HEK293 (cell line): ENCODE measurements around the gene TANC1.

ENCODE experiments used
- CTCF ChIA-PET: fragments of 350-600 bp; formaldehyde crosslinking; extraction: SDS; loops from one replicate; lab custom pipeline; 2021; ENCODE audit warnings: antibody characterized with exemption; lab: Yijun Ruan, JAX
- POLR2A ChIA-PET: fragments of 300-600 bp; formaldehyde crosslinking; extraction: SDS; loops from one replicate; lab custom pipeline; 2020; ENCODE audit warnings: antibody characterized with exemption, inconsistent platforms; lab: Yijun Ruan, JAX
- H3K27ac ChIP-seq: fragments of 200-500 bp; sonication (Bioruptor generic); 2 replicates; pipeline ENCODE4 v1.5.1; 2014; ENCODE audit warnings: low read depth, low read length, control low read depth, inconsistent platforms; ENCODE audit errors: extremely low read depth
- H3K36me3 ChIP-seq, 2 experiments: fragments of 200-500 bp in 1 of 2; sonication (Bioruptor generic) in 1 of 2; 1 replicate in 1 of 2; 2 replicates in 1 of 2; pipeline ENCODE4 v1.5.1; 2014 to 2017; ENCODE audit warnings: inconsistent platforms in 2 of 2, low read length in 2 of 2; ENCODE audit not compliant: control insufficient read depth in 2 of 2, insufficient read depth in 1 of 2
- H3K4me1 ChIP-seq: fragments of 200-500 bp; sonication (Bioruptor generic); 2 replicates; pipeline ENCODE4 v1.5.1; 2014; ENCODE audit warnings: mild to moderate bottlenecking, low read length, inconsistent platforms; ENCODE audit not compliant: control insufficient read depth, insufficient read depth
- H3K4me3 ChIP-seq: 2 replicates; pipeline ENCODE4 v1.5.1; 2011; ENCODE audit warnings: low read depth, mild to moderate bottlenecking, control low read depth, low read length, moderate library complexity
- H3K9me3 ChIP-seq: fragments of 200-500 bp; sonication (Bioruptor generic); 2 replicates; pipeline ENCODE4 v1.5.1; 2014; ENCODE audit warnings: low read depth, low read length, inconsistent platforms; ENCODE audit not compliant: control insufficient read depth, insufficient read depth
- AEBP2 ChIP-seq: fragments of 450-650 bp; formaldehyde crosslinking; IDR thresholded peaks from 2 replicates; pipeline ENCODE4 v1.5.1; 2016; ENCODE audit warnings: missing biosample characterization, missing genetic modification characterization, borderline replicate concordance
- OVOL3 ChIP-seq: fragments of 450-650 bp; formaldehyde crosslinking; IDR thresholded peaks from 2 replicates; pipeline ENCODE4 v1.5.1; 2016; ENCODE audit warnings: missing biosample characterization, missing genetic modification characterization
- SCRT1 ChIP-seq: fragments of 450-650 bp; formaldehyde crosslinking; IDR thresholded peaks from 2 replicates; pipeline ENCODE4 v1.5.1; 2016; ENCODE audit warnings: missing biosample characterization, missing genetic modification characterization, borderline replicate concordance
- TSHZ1 ChIP-seq: fragments of 450-650 bp; formaldehyde crosslinking; IDR thresholded peaks from 2 replicates; pipeline ENCODE4 v1.5.1; 2016; ENCODE audit warnings: missing biosample characterization, missing genetic modification characterization, borderline replicate concordance
- ZBTB1 ChIP-seq: fragments of 450-650 bp; formaldehyde crosslinking; IDR thresholded peaks from 2 replicates; pipeline ENCODE4 v1.5.1; 2016; ENCODE audit warnings: missing biosample characterization, missing genetic modification characterization
- ZNF184 ChIP-seq: fragments of 450-650 bp; IDR thresholded peaks from 2 replicates; pipeline ENCODE4 v1.5.1; 2018; ENCODE audit warnings: missing biosample characterization, mild to moderate bottlenecking, missing genetic modification characterization
- ZNF221 ChIP-seq: fragments of 450-650 bp; formaldehyde crosslinking; IDR thresholded peaks from 2 replicates; pipeline ENCODE4 v1.5.1; 2017; ENCODE audit warnings: missing biosample characterization, missing genetic modification characterization, borderline replicate concordance
- ZNF596 ChIP-seq: fragments of 450-650 bp; IDR thresholded peaks from 2 replicates; pipeline ENCODE4 v1.5.0; 2018; ENCODE audit warnings: missing biosample characterization, mild to moderate bottlenecking, missing genetic modification characterization, moderate library complexity
- ZSCAN16 ChIP-seq: fragments of 450-650 bp; formaldehyde crosslinking; IDR thresholded peaks from 2 replicates; pipeline ENCODE4 v1.5.1; 2016; ENCODE audit warnings: missing biosample characterization, missing genetic modification characterization
- TF ChIP-seq, protein P1 (sequence below): fragments of 450-650 bp; formaldehyde crosslinking; IDR thresholded peaks from 2 replicates; pipeline ENCODE4 v1.5.1; 2016; ENCODE audit warnings: missing biosample characterization, missing genetic modification characterization
- TF ChIP-seq, protein P2 (sequence below): fragments of 450-650 bp; formaldehyde crosslinking; IDR thresholded peaks from 2 replicates; pipeline ENCODE4 v1.5.1; 2016; ENCODE audit warnings: missing biosample characterization, missing genetic modification characterization

Gene TANC1

DNA sequence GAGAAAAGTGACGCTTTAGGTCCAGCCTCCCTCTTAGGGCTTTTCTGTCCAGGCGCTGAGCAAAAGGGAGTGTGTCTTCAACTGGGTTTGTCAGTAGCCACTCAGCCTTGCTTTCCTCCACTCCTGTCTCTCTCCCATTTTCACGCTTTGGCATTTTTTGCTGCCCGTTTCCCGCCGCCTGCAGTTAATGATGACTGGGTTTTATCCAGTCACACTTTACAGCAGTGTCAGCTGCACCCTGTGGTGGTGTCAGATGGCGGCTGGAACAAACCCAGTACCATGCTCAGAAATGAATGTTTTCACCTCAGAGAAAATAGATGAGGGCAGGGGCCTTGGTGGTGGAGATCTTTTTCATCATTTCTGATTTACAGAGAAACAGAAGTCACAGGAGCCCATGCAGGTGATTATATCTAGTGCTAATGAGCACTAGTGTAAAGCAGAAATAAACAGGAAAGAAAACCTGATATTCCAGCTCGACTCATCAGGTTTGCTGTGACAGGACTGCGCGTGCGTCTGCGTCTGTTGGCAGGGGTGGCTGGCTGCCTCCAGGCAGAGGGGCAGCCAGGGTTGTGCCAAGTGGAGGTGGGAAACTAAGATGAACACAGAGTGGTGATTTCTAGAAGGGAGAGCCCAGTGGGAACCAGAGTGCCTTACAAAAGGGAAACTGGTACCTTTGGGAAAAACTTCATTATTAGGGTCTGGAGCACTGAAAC is 139.9 kb downstream of the TANC1 start (continued):
- TF ChIP-seq SCRT1, result no peak

- Histone ChIP-seq H3K9me3 (no peaks in the 10 kb centered on the region), H3K27ac (no peak overlapping the region), H3K36me3 (no peaks in the 10 kb centered on the region; a peak in 1 of 3 replicates), H3K4me1 (peaks cover under 1% of the 10 kb centered on the region; the same call in 1 of the 2 replicates), H3K4me3 (no peak overlapping the region)
- CTCF ChIA-PET, result interaction anchor here (1.0 to 2.4 kb wide), 2 partner anchors 9 to 74 kb away, joined by 3 to 8 read pairs; no protein-coding TSS in a partner anchor
- POLR2A ChIA-PET, result no interaction called here
- no peak for TF ChIP-seq ZNF184 (tag by site-specific recombination)
- TF ChIP-seq AEBP2, result no peak
- TF ChIP-seq, protein P1, sequence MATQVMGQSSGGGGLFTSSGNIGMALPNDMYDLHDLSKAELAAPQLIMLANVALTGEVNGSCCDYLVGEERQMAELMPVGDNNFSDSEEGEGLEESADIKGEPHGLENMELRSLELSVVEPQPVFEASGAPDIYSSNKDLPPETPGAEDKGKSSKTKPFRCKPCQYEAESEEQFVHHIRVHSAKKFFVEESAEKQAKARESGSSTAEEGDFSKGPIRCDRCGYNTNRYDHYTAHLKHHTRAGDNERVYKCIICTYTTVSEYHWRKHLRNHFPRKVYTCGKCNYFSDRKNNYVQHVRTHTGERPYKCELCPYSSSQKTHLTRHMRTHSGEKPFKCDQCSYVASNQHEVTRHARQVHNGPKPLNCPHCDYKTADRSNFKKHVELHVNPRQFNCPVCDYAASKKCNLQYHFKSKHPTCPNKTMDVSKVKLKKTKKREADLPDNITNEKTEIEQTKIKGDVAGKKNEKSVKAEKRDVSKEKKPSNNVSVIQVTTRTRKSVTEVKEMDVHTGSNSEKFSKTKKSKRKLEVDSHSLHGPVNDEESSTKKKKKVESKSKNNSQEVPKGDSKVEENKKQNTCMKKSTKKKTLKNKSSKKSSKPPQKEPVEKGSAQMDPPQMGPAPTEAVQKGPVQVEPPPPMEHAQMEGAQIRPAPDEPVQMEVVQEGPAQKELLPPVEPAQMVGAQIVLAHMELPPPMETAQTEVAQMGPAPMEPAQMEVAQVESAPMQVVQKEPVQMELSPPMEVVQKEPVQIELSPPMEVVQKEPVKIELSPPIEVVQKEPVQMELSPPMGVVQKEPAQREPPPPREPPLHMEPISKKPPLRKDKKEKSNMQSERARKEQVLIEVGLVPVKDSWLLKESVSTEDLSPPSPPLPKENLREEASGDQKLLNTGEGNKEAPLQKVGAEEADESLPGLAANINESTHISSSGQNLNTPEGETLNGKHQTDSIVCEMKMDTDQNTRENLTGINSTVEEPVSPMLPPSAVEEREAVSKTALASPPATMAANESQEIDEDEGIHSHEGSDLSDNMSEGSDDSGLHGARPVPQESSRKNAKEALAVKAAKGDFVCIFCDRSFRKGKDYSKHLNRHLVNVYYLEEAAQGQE, result no peak
These were observed 141.1 kb downstream of the TANC1 start for GRCh38 chr2:159109517-159109916.

DNA sequence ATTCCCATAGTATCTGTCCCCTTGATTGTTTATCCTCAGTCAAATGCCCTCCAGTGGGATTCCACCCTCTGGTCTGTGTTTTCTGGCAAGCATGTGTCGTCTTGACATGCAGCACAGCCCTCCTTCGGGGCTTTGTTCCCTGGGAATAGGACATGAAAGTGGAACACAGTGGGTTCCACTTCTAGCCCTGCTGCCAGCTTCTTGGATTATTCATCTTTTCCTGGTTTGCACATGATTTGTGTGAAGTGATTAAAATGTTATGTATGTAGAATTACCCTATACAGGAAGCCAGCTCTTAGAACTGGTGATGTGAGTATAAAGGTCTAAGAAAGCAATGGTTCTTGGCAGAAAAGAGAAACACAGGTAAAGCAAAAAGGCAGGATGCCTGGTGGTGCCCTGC is 142.3 kb downstream of the TANC1 start:
- TF ChIP-seq ZSCAN16 (tag by site-specific recombination) (no peak), ZNF596 (tag by site-specific recombination) (no peak), TSHZ1 (tag by site-specific recombination) (no peak), ZNF221 (tag by site-specific recombination) (no peak), ZBTB1 (tag by site-specific recombination) (no peak), OVOL3 (tag by site-specific recombination) (no peak)
- TF ChIP-seq, protein P2, sequence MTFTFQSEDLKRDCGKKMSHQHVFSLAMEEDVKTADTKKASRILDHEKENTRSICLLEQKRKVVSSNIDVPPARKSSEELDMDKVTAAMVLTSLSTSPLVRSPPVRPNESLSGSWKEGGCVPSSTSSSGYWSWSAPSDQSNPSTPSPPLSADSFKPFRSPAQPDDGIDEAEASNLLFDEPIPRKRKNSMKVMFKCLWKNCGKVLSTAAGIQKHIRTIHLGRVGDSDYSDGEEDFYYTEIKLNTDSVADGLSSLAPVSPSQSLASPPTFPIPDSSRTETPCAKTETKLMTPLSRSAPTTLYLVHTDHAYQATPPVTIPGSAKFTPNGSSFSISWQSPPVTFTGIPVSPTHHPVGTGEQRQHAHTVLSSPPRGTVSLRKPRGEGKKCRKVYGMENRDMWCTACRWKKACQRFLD (tag by site-specific recombination), result no peak
- Histone ChIP-seq H3K4me1 (peaks cover 3% of the 10 kb centered on the region; the same call in 1 of the 2 replicates), H3K4me3 (no peak overlapping the region), H3K36me3 (no peaks in the 10 kb centered on the region; a peak in 1 of 3 replicates), H3K9me3 (no peaks in the 10 kb centered on the region), H3K27ac (no peak overlapping the region)
- CTCF ChIA-PET, result interaction anchor here (0.5 to 2.4 kb wide), 2 partner anchors 49 to 75 kb away, joined by 3 to 8 read pairs; no protein-coding TSS in a partner anchor
- POLR2A ChIA-PET, result no interaction called here
